ENCODE data around the gene PAQR5.

The PAQR5 gene

GRCh38 chr15:69343133-69343532, 44.4 kb downstream of the PAQR5 start:
- no peak for DNase-seq
- H3K27ac Mint-ChIP-seq, result no peak overlapping the region
- H3K27me3 Mint-ChIP-seq, result peaks cover 1% of the 10 kb centered on the region
- ATAC-seq, result no peak
- H3K4me1 Mint-ChIP-seq, result no peaks in the 10 kb centered on the region
- no peaks in the 10 kb centered on the region for H3K9me3 Mint-ChIP-seq
- H3K36me3 Mint-ChIP-seq (ENCODE audit: low read depth), result no peaks in the 10 kb centered on the region
- no peak overlapping the region for H3K4me3 Mint-ChIP-seq

DNA sequence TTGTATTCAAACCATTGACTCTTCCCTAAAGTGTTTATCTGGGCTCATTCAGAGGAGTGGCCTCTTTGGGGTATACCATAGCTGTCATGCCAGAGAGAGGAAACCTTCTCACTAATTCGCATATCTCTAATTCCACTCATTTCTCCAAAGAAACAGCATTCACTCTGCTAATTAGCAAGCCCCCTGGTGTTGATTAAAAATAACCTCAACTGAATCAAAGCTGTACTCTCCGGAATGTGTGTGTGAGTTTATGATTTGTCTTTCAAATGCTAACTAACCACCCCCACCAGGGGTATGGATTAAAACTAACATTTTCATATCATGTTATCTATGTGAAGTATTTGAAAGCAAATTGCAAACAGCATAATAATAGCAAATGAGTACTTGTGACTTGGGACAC, 45.5 kb downstream of the PAQR5 start:
- H3K4me3 Mint-ChIP-seq, result no peak overlapping the region
- no peaks in the 10 kb centered on the region for H3K4me1 Mint-ChIP-seq
- H3K36me3 Mint-ChIP-seq (ENCODE audit: low read depth), result no peaks in the 10 kb centered on the region
- no peak for DNase-seq
- H3K27ac Mint-ChIP-seq, result no peak overlapping the region
- peaks cover 1% of the 10 kb centered on the region for H3K27me3 Mint-ChIP-seq
- no peaks in the 10 kb centered on the region for H3K9me3 Mint-ChIP-seq
- no peak for ATAC-seq

- Mint-ChIP-seq H3K27ac (no peak overlapping the region), H3K4me1 (no peaks in the 10 kb centered on the region), H3K4me3 (no peak overlapping the region), H3K36me3 (ENCODE audit: low read depth) (no peaks in the 10 kb centered on the region), H3K9me3 (no peaks in the 10 kb centered on the region), H3K27me3 (no peaks in the 10 kb centered on the region)
- DNase-seq, result no peak
- no peak for ATAC-seq
These were observed 47.4 kb downstream of the PAQR5 start for GRCh38 chr15:69346112-69346511.

DNA sequence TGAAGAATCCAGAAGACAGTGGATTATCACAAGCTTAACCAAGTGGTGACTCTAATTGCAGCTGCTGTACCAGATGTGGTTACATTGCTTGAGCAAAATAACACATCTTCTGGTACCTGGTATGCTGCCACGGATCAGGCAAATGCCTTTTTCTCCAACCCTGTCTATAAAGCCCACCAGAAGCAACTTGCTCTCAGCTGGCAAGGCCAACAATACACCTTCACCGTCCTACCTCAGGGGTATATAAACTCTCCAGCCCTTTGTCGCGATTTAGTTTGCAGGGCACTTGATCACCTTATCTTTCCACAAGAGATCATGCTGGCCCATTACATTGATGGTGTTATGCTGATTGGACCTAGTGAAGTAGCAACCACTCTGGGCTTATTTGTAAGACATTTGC, 52.6 kb downstream of the PAQR5 start:
- H3K27ac Mint-ChIP-seq, result no peak overlapping the region
- H3K4me3 Mint-ChIP-seq, result no peak overlapping the region
- peaks cover 1% of the 10 kb centered on the region for H3K27me3 Mint-ChIP-seq
- no peaks in the 10 kb centered on the region for H3K36me3 Mint-ChIP-seq (ENCODE audit: low read depth)
- H3K4me1 Mint-ChIP-seq, result no peaks in the 10 kb centered on the region
- ATAC-seq (no peak), DNase-seq (no peak)
- H3K9me3 Mint-ChIP-seq, result no peaks in the 10 kb centered on the region

DNA sequence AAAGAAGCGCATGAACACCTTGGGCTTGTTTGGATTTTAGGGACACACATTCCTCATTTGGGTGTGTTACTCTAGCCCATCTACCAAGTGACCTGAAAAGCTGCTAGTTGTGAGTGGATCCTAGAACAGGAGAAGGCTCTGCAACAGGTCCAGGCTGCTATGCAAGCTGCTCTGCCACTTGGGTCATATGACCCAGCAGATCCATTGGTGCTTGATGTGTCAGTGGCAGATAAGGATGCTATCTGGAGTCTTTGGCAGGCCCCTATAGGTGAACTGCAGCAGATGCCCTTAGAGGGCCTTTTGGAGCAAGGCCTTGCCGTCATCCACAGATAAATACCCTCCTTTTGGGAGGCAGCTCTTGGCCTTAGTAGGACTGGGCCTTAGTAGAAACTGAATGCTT, 53.2 kb downstream of the PAQR5 start:
- no peak overlapping the region for H3K27ac Mint-ChIP-seq
- no peak overlapping the region for H3K4me3 Mint-ChIP-seq
- no peaks in the 10 kb centered on the region for H3K9me3 Mint-ChIP-seq
- H3K27me3 Mint-ChIP-seq, result peaks cover 1% of the 10 kb centered on the region
- DNase-seq (no peak), ATAC-seq (no peak)
- H3K36me3 Mint-ChIP-seq (ENCODE audit: low read depth), result no peaks in the 10 kb centered on the region
- H3K4me1 Mint-ChIP-seq, result no peaks in the 10 kb centered on the region

- Mint-ChIP-seq H3K4me3 (no peak overlapping the region), H3K4me1 (no peaks in the 10 kb centered on the region), H3K27ac (no peak overlapping the region), H3K9me3 (no peaks in the 10 kb centered on the region), H3K36me3 (ENCODE audit: low read depth) (no peaks in the 10 kb centered on the region), H3K27me3 (peaks cover 1% of the 10 kb centered on the region)
- DNase-seq (no peak), ATAC-seq (no peak)
These were observed 59.4 kb downstream of the PAQR5 start for GRCh38 chr15:69357773-69358771.

- DNase-seq (no peak), ATAC-seq (no peak)
- peaks cover 1% of the 10 kb centered on the region for H3K27me3 Mint-ChIP-seq
- H3K9me3 Mint-ChIP-seq, result no peaks in the 10 kb centered on the region
- H3K36me3 Mint-ChIP-seq (ENCODE audit: low read depth), result no peaks in the 10 kb centered on the region
- no peaks in the 10 kb centered on the region for H3K4me1 Mint-ChIP-seq
- no peak overlapping the region for H3K27ac Mint-ChIP-seq
- H3K4me3 Mint-ChIP-seq, result no peak overlapping the region
These were observed 60.1 kb downstream of the PAQR5 start for GRCh38 chr15:69358850-69359249.

- Mint-ChIP-seq H3K36me3 (ENCODE audit: low read depth) (no peaks in the 10 kb centered on the region), H3K27ac (no peak overlapping the region), H3K27me3 (peaks cover 1% of the 10 kb centered on the region), H3K4me3 (no peak overlapping the region), H3K9me3 (no peaks in the 10 kb centered on the region), H3K4me1 (no peaks in the 10 kb centered on the region)
- ATAC-seq (no peak), DNase-seq (no peak)
These were observed 61.0 kb downstream of the PAQR5 start for GRCh38 chr15:69359722-69360121.

DNA sequence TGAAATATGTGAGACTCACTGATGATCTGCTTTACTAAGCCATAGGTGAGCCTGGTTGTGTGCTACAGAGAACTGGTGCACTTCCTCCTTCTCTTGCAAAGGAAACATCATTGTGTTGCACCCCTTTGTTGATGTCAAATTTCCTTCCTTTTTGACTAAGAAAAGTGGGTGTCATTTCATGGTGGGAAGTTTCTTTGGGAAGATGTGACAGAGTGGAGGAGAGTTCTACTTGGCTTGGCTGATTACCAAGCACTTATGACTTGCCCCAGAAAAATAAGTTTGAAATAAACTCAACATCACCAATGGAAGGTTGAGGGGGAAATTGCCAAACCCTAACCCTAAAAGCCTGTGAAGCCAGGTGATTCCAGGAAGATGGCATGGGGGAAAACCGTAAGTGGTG, 61.9 kb downstream of the PAQR5 start:
- no peaks in the 10 kb centered on the region for H3K4me1 Mint-ChIP-seq
- no peak overlapping the region for H3K27ac Mint-ChIP-seq
- no peaks in the 10 kb centered on the region for H3K27me3 Mint-ChIP-seq
- H3K36me3 Mint-ChIP-seq (ENCODE audit: low read depth), result no peaks in the 10 kb centered on the region
- no peak for DNase-seq
- no peaks in the 10 kb centered on the region for H3K9me3 Mint-ChIP-seq
- no peak overlapping the region for H3K4me3 Mint-ChIP-seq
- ATAC-seq, result no peak

DNA sequence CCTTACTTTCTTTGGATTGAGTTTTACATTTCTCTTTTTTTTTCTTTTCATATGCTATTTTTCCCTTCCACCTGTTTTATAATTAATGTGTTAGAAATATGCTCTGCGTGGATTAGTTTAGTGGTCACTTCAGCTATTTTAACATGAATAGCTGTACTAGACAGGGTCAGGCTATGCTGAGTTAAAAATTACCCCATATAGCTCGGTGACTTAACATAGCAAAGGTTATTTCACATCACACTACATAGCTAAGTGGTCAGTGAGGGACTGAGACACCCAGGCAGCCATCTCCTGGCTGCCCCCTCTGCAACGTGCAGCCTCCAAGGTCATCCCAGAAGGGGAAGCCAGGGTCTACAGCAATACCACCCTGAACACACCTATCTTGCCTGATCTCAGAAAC, 68.5 kb downstream of the PAQR5 start:
- no peaks in the 10 kb centered on the region for H3K4me1 Mint-ChIP-seq
- no peaks in the 10 kb centered on the region for H3K9me3 Mint-ChIP-seq
- H3K36me3 Mint-ChIP-seq (ENCODE audit: low read depth), result no peaks in the 10 kb centered on the region
- H3K27ac Mint-ChIP-seq, result no peak overlapping the region
- DNase-seq (no peak), ATAC-seq (no peak)
- no peak overlapping the region for H3K4me3 Mint-ChIP-seq
- peaks cover 2% of the 10 kb centered on the region for H3K27me3 Mint-ChIP-seq

DNA sequence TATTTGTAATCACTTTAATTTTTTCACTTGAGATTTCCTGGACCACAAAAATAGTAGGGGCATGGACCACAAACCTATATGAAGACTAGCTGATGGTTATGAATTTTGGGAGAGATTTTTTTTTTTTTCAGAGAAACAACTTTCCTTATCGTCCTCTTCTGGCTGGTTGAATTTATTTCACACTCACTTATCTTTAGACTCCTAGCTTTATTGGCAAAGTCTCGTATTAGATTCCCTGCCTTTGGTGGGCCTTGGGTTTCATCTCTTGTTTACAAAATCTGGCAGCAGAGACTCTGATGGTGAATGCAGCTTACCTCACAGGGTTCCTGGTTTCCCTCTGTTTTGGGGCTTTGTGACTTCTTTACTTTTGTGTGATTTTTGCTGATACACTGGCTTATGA, 70.9 kb downstream of the PAQR5 start:
- Mint-ChIP-seq H3K4me1 (no peaks in the 10 kb centered on the region), H3K27ac (no peak overlapping the region), H3K4me3 (no peak overlapping the region), H3K36me3 (ENCODE audit: low read depth) (no peaks in the 10 kb centered on the region), H3K9me3 (no peaks in the 10 kb centered on the region), H3K27me3 (peaks cover 3% of the 10 kb centered on the region)
- DNase-seq, result no peak
- ATAC-seq, result no peak

GRCh38 chr15:69373406-69373805, 74.7 kb downstream of the PAQR5 start:
- H3K9me3 Mint-ChIP-seq, result no peaks in the 10 kb centered on the region
- no peak for DNase-seq
- H3K27me3 Mint-ChIP-seq, result peaks cover 6% of the 10 kb centered on the region

DNA sequence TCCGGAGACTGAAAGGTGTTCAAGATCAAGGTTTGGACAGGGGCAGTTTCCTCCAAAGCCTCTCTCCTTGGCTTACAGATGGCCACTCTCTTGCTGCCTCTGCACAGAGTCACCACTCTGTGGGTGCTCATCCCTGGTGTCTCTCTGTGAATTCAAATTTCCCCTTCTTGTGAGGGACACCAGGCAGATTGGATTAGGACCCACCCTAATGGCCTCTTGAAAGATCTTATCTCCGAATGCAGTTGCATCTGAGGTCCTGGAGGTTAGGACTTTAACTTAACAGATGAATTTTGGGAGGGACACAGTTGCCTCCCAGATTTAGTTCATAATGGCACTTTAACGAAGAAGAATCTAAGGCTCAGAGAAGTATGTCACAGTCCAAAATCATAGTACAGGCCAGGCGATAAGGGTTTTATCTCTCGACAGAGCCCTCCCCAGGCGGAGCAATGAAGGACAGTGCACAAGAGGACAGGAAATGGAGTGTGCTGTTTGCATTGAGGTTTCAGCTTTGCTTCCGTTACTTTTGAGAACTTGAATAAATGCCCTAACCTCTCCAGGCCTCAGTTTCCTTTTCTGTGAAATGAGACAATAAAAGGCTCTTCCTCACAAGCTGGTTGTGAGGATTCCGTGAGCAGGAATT, 76.6 kb downstream of the PAQR5 start:
- DNase-seq (no peak), ATAC-seq (no peak)
- H3K9me3 Mint-ChIP-seq, result no peaks in the 10 kb centered on the region
- H3K4me1 Mint-ChIP-seq, result no peaks in the 10 kb centered on the region
- H3K36me3 Mint-ChIP-seq (ENCODE audit: low read depth), result no peaks in the 10 kb centered on the region
- no peak overlapping the region for H3K27ac Mint-ChIP-seq
- peaks cover 10% of the 10 kb centered on the region for H3K27me3 Mint-ChIP-seq
- H3K4me3 Mint-ChIP-seq, result no peak overlapping the region

More at GRCh38 chr15:69373406-69373805, 74.7 kb downstream of the PAQR5 start:
- ATAC-seq, result no peak
- Mint-ChIP-seq H3K36me3 (ENCODE audit: low read depth) (no peaks in the 10 kb centered on the region), H3K4me1 (no peaks in the 10 kb centered on the region), H3K4me3 (no peak overlapping the region), H3K27ac (no peak overlapping the region)

DNA sequence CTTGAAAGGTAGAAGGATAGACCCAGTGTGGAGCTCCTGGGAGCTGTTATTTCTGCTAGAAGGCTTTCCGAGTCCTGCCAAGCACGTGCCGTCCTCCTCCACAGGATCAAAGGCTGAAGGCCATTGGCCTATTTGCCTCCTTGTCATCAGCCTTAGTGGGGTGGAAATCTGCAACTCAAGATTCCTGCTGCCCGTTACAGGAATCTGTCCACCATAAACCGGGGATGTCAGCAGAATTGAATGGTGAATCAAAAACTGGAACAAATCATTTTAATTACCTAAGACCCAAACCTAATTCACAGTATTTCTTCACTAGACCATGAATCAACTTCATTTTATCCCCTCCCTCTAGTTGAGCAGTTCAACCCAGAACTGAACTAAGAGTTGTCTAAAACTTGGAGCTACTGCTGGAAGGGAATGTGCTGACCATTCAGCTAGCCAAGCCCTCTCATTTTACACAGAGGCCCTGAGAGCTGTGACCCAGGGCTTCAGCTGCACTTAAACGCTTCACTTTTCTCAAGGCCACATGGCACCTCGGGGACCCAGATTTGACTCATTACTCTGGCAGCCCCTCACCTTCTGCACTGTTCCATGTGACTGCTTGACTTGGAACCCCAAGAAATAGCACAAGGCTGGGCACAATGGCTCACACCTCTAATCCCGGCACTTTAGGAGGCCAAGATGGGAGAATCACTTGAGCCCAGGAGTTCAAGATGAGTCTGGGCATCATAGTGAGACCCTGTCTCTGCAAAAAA, 78.7 kb downstream of the PAQR5 start:
- peaks cover 14% of the 10 kb centered on the region for H3K27me3 Mint-ChIP-seq
- H3K4me1 Mint-ChIP-seq, result no peaks in the 10 kb centered on the region
- no peak overlapping the region for H3K27ac Mint-ChIP-seq
- DNase-seq (no peak), ATAC-seq (no peak)
- H3K4me3 Mint-ChIP-seq, result no peak overlapping the region
- H3K36me3 Mint-ChIP-seq (ENCODE audit: low read depth), result no peaks in the 10 kb centered on the region
- no peaks in the 10 kb centered on the region for H3K9me3 Mint-ChIP-seq

All from activated naive CD8-positive, alpha-beta T cell treated with anti-CD3 and anti-CD28 coated beads, Interleukin-2, amount 50 U/mL, for 24 hours (primary cell).